ENCODE measurements around the gene HOXB8.

The HOXB8 gene

GRCh38 chr17:48615047-48615962 lies at the start of gene HOXB8:
Gene HOXB8, minus strand, starts transcription at chr17:48615292. Its CDS starts 588 bp downstream, at chr17:48614704.
- H3K9me3 ChIP-seq (ENCODE audit: severe bottlenecking), result no peaks in the 10 kb centered on the region
- peaks cover 4% of the 10 kb centered on the region for H3K4me1 ChIP-seq (ENCODE audit: insufficient read depth, poor library complexity, severe bottlenecking)
- no peak for ATAC-seq (ENCODE audit: low read depth)
- no peaks in the 10 kb centered on the region for H3K36me3 ChIP-seq (ENCODE audit: low read depth)
- peaks cover 68% of the 10 kb centered on the region for H3K27me3 ChIP-seq (ENCODE audit: insufficient read depth, poor library complexity, severe bottlenecking)
- TF ChIP-seq CTCF (IDR thresholded peaks at IDR 0.05; ENCODE audit: poor library complexity, severe bottlenecking), result no peak
- DNase-seq (ENCODE audit: low spot score), result no peak
- no peak within 1 kb of the TSS for H3K27ac ChIP-seq (ENCODE audit: poor library complexity, severe bottlenecking)
- H3K4me3 ChIP-seq (ENCODE audit: severe bottlenecking), result no peak within 1 kb of the TSS

GRCh38 chr17:48663134-48663924 lies 48.2 kb upstream of the HOXB8 start:
- Histone ChIP-seq H3K36me3 (ENCODE audit: low read depth) (no peaks in the 10 kb centered on the region), H3K27me3 (ENCODE audit: insufficient read depth, poor library complexity, severe bottlenecking) (no peaks in the 10 kb centered on the region), H3K4me1 (ENCODE audit: insufficient read depth, poor library complexity, severe bottlenecking) (no peaks in the 10 kb centered on the region), H3K9me3 (ENCODE audit: severe bottlenecking) (no peaks in the 10 kb centered on the region), H3K4me3 (ENCODE audit: severe bottlenecking) (no peak overlapping the region), H3K27ac (ENCODE audit: poor library complexity, severe bottlenecking) (no peak overlapping the region)
- peak; percentile 5 for TF ChIP-seq CTCF (IDR thresholded peaks at IDR 0.05; ENCODE audit: poor library complexity, severe bottlenecking)
- ATAC-seq (ENCODE audit: low read depth) (no peak), DNase-seq (ENCODE audit: low spot score) (no peak)

GRCh38 chr17:48655913-48656312 lies 40.8 kb upstream of the HOXB8 start:
- Histone ChIP-seq H3K27me3 (ENCODE audit: insufficient read depth, poor library complexity, severe bottlenecking) (no peaks in the 10 kb centered on the region), H3K4me3 (ENCODE audit: severe bottlenecking) (no peak overlapping the region), H3K36me3 (ENCODE audit: low read depth) (no peaks in the 10 kb centered on the region; the same call in 1 of the 2 replicates), H3K9me3 (ENCODE audit: severe bottlenecking) (no peaks in the 10 kb centered on the region), H3K4me1 (ENCODE audit: insufficient read depth, poor library complexity, severe bottlenecking) (no peaks in the 10 kb centered on the region), H3K27ac (ENCODE audit: poor library complexity, severe bottlenecking) (no peak overlapping the region)
- DNase-seq (ENCODE audit: low spot score) (no peak), ATAC-seq (ENCODE audit: low read depth) (no peak)
- no peak for TF ChIP-seq CTCF (IDR thresholded peaks at IDR 0.05; ENCODE audit: poor library complexity, severe bottlenecking)

GRCh38 chr17:48649741-48650140 lies 34.6 kb upstream of the HOXB8 start:
- Histone ChIP-seq H3K4me3 (ENCODE audit: severe bottlenecking) (no peak overlapping the region), H3K4me1 (ENCODE audit: insufficient read depth, poor library complexity, severe bottlenecking) (no peaks in the 10 kb centered on the region), H3K27ac (ENCODE audit: poor library complexity, severe bottlenecking) (no peak overlapping the region), H3K9me3 (ENCODE audit: severe bottlenecking) (no peaks in the 10 kb centered on the region), H3K27me3 (ENCODE audit: insufficient read depth, poor library complexity, severe bottlenecking) (peaks cover 17% of the 10 kb centered on the region), H3K36me3 (ENCODE audit: low read depth) (no peaks in the 10 kb centered on the region)
- ATAC-seq (ENCODE audit: low read depth) (no peak), DNase-seq (ENCODE audit: low spot score) (no peak)
- no peak for TF ChIP-seq CTCF (IDR thresholded peaks at IDR 0.05; ENCODE audit: poor library complexity, severe bottlenecking)

All from RWPE2 (cell line).